ENCODE results near the gene SMPD4.
"Not testable (repeated sequence)": the region's sequence is repeated elsewhere in the genome, so short reads cannot be mapped to it uniquely, and the experiment has no call there.

GRCh38 chr2:130169163-130169562 lies 12.2 kb downstream of the SMPD4 start:
- TF ChIP-seq CEBPB (IDR thresholded peaks at IDR 0.05; ENCODE audit: low read depth, low read length); EZH2 (IDR thresholded peaks at IDR 0.05; ENCODE audit: low read depth, low read length, severe bottlenecking); USF2 (IDR thresholded peaks at IDR 0.05; ENCODE audit: low read length); SRF (IDR thresholded peaks at IDR 0.05; ENCODE audit: low read depth, low read length); JUN (IDR thresholded peaks at IDR 0.05; ENCODE audit: low read depth, low read length); SAP30 (IDR thresholded peaks at IDR 0.05; ENCODE audit: insufficient read depth, insufficient replicate concordance, low read length); MAFK (IDR thresholded peaks at IDR 0.05; ENCODE audit: low read depth, low read length): not testable (repeated sequence)
